ENCODE data around the gene SH3RF1.

GRCh38 chr4:169044714-169045447, 225.9 kb downstream of the SH3RF1 start:
- no peak for TF ChIP-seq CTCF (conservative IDR thresholded peaks at IDR 0.05 in 1 of 2, IDR thresholded peaks at IDR 0.05 in 1 of 2; ENCODE audit: extremely low read depth in 1 of 2, insufficient read depth in 1 of 2, low read depth in 1 of 2, low read length in 2 of 2)
- no peak for TF ChIP-seq EZH2 (IDR thresholded peaks at IDR 0.05; ENCODE audit: borderline replicate concordance, low read length)
